NCI-H1417 (cell line): Measurements from ENCODE around the gene DSCAML1.

Experiments used
- DNase-seq, 3 experiments: peaks; one replicate each; lab custom pipeline; 2025; lab: John Stamatoyannopoulos, UW

Gene DSCAML1

DNA sequence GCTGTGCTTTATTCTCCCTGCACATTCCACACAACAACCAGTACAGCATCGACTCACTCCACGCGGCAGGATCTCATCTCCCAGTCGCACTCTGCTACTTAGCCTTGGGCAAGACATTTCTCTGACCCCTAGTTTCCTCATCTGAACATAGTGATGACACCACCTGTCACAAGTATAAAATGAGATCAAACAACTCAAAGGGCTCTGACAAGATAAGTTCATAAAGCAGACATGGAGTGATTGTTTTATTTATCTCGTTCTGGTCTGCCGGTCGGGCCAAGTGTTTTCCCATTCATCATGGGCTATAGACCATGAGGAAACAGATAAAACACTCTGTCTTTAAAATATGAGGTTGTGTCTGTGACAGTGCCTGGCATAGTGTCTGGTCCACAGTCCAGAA, 35.0 kb downstream of the DSCAML1 start:
- peak in 1 of 3 experiments; percentile 68 for DNase-seq

DNA sequence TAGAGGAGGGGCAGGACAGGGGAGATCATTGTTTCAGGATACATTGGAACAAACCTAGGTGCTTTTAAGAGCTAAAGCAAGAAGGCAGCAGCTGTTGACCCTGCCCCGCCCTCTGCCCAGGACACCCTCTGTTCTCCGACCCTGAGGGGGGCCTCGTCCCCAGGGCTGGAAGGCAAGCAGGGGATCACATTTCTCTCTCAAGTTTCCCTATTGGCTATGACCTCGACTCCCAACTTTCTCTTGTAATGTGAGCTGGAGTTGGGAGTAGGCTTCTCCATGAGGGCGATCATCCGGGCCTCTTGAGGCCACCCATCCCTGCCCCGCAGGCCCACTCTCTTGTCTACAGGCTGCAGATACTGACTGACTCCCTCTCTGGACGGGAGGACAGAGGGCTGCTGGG, 37.7 kb downstream of the DSCAML1 start:
- DNase-seq = peak; percentile 8 to 85 (median 57)

DNA sequence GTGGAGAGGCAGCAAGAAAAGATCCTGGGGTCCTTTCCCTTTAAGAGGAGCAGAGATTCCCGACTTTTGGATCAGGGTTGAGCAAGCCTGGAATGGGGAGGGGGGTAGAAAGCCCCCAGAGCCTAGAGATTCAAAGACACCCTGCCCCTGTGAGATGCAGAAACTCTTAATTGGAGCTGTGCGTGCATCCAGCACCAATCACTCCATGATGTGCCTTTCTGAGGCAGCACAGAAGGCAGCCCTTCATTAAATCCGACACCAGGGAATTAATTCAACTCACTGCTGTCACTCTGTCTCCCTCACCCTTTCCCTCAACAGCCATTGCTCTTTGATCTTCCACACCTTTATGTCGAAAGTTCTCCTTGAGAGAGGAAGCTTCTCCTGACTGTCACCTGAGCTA, 43.0 kb downstream of the DSCAML1 start:
- no peak for DNase-seq

DNA sequence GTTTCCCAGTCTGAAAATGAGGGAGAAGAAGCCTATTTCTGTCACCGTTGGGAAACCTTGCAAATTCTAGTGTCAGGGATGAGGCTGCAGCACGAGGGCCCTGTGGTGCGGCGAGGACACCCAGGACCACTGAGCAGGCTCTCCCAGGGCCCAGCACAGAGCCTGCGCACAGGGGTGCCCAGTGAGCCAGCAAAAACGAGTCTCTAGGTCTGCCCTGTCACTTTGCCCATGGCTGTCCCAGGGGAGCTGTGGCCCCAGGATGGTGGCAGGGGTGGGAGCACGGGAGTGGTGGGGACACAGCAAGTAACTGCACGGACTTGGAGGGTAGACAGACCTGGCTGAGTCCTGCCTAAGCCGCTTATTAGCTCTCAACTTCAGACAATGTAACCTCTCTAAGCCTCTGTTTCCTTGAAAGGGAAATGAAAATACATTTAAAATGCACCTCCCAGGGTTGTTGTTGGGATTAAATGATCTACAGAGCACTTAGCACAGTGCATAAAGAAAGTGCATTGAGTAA, 44.2 kb downstream of the DSCAML1 start:
- no peak for DNase-seq

DNA sequence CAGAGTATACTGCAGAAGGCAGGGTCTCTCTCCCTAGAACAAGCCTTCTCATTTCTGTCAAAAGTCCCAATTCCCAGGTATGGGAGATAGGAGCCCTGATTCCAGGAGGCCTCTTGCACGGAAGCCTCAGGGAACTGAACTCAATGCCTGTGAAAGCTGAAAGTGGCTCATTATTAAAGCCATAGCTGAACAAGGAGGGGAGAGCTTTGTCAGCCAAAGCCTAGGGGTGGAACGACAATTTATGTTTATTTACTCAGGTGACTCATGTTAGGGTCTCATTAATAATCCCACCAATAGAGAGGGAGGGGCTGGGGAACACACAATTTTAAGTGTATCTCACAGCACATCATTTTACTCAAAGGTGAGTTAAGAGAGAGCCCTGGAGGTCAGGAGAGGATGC, 44.9 kb downstream of the DSCAML1 start:
- peak in 2 of 3 experiments; percentile 69 to 92 for DNase-seq

DNA sequence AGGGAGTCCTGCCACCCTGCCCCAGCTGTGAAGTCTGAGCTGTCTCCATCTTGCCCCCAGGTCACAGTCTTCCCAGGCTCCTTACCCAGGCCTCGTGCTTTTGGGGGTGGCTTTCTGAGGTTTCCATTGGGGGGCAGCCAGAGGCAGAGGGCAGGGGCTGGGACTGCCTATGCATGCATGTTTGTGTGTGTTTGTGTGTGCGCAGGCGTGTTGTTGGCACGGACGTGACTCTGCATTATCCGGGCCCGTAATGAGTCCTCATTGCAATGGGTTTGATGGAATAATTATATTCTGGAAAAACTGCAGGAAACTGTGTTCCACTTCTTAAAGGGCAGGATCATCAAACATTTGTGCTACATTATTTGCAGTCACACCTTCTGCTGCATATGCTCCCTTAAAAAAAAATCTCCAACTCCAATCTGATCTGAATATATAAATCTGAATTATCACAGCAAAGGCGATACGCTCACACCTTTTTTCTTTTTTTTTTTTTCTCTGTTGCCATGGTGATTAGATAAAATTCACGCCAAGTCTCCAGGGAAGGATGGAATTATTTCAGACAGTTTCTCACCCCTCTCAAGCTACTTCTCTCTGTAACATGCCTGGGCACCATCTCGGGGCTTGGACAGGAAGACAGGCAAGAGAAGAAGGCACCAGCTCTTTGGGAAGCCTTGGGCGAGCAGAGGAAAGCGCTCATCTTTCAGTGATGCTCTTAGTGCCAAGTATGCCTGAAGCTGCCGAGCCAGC, 45.9 kb downstream of the DSCAML1 start:
- peak in 1 of 3 experiments; percentile 45 for DNase-seq

DNA sequence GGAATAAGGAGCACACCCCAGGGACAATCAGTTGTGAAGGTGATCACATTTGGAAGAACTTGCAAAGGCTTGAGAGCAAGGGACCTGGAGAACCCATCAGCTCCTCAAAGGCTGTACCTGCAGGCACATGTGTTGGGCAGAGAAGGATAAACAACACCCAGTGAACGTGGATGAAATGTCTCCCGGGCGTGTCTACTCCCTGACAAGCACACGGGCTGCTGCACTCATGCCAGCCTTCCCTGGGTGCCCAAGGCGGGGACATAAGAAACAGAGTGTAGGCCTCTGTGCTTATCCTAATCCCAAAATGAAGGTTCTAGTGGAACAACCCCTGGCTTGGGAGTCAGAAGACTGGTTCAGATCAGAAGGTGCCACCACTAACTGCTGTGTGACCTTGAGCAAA, 46.7 kb downstream of the DSCAML1 start:
- no peak for DNase-seq

DNA sequence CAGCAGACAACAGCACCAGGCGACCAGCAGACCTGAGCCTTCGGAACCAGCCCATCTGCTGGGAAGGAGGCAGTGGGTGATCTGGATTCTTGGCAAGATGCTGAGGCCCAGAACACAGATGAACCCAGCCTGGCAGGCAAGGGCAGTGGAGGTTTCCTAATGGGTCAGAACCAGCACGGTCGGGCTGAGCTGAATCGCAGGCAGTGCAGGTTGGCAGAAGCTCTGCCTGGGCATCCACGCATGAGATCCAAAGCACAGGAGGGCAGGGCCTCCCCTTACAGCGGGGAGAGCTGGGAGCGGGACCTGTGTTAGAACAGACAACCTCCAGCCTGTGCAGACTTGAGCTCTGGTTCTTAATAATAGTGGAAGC, 47.5 kb downstream of the DSCAML1 start:
- DNase-seq = no peak

DNA sequence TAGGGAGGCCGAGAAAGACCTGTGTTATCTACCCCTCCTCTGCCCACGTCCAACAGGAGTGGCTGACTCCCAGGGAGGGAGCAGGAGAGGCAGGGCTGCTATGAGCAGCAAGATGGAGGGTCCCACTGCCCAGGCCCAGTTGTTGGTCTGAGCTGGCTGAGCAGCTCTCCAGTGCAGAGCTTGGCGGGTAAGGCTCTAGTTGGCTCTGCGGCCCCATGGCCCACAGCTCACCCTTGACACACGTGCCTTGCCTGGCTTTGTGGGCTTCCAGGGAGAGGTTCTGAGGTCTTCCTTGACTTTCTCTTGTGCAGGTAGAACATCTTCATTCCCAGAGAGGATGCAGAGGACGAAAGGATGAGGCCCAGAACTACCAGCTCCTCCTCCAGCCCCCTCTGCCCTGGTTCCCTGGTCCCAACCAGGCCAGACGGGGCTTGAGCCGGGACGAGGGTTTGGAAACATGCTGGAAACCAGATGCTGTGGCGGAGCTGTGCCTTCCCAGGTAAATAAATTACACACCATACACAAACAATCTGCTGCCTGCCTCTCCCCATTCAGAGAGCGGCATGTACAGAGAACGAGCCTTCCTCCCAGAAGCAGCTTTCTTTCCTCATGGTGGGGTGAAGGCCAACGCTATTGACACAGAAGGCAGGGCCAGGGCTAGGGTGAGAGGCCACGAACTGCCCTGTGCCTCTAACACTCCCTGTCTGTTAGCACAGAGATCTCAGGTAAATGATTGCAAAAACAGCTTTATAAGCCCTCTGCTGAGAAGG, 48.1 kb downstream of the DSCAML1 start:
- DNase-seq = no peak

DNA sequence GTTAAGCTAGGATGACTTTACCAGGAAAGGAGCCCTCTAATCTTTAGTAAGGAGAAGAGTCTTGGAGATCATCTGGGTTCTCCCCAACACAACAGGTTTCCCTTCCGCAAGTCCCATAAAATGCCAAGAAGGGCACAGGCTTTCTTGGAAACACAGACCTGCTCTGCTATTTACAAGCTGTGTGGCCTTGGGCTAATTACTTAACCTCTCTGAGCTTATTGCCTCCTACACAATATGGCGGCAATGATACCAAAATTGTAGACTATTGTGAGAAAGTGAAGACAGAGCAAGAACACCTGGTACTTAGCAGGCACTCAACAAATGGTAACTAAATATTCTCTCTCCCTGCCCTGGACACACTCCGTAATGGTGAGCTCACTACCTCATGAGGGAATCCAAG, 49.1 kb downstream of the DSCAML1 start:
- no peak for DNase-seq

DNA sequence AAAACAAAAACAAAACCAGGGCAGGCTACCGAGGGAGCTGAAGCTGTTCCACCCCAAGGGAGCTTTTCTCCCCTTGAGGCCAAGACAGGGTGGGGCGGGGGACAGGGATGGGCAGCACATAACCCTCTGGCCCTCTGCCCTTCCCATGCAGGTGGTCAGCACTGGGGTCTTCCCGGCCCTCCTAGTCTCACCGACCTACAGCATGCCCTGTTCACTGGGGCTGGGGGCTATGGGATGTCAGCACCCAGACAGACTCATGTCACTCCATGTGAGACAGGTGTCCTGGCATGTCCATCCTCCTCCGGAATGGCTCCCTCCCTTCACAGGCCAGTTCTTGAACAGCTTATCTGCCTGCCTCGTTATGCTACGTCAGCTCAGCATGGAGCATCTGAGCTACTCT, 51.7 kb downstream of the DSCAML1 start:
- DNase-seq = no peak

DNA sequence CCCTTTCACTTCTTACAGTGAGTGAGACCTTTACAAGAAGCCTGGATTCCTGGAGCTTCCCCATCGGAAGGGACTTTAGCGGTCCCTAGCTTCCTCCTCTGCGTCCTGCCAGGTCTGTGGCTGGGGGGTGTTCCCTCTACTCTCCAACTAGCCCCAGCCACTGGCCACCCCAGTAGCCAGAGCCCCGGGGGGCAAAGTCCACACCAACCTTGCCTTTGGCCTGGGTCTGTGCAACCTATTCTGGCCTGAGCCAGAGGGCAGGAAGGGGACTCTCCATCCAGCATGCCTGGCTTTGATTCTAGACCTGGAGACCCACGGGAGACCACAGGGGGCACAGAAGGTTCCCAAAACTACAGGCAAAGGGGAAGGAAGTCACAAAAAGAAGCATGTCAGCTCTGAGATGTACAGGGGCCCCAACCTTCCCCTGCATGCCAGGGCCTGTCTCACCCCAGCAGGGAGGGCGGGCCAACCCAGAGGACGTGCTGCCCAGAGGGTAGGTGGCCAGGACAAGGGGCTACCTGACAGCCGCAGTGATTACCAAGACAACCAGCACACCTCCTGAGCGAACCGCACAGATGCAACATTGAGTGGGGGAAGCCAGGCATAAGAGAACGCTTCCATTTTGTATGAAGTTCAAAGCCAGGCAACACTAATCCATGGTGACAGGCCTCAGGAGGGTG, 52.4 kb downstream of the DSCAML1 start:
- peak in 1 of 3 experiments; percentile 28 for DNase-seq

DNA sequence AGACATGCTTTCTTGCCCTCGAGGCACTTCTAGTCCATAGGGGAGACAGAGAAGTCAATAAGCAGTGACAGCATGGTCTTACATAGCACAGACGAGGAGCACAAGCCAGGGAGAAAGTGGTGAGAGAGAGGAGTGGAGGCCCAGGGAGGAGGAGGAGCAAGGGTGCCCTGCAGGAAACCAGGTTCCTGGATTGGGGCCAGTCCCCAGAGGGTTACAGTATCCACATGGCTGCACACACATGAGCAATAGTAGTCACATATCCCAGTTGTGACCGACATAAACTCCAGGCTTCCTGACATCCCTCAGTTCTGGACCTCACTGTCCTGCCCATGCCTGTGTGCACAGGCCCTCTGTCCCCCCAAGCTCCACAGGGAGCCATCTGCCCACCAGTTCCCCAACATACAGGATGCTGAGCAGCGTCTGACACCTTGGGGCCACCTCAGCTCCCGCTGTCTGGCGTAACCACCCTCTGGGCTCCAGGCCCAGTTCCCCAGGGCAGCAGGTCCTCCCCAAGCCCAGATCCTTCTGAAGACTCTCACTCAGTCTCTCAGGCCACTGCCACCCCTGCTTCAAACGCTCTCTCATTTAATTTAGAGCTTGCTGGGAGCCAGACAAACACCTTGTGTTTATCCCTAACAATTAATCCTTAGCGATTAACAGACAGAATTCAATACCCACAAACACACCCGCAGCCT, 53.7 kb downstream of the DSCAML1 start:
- DNase-seq = peak in 2 of 3 experiments; percentile 84 to 89

DNA sequence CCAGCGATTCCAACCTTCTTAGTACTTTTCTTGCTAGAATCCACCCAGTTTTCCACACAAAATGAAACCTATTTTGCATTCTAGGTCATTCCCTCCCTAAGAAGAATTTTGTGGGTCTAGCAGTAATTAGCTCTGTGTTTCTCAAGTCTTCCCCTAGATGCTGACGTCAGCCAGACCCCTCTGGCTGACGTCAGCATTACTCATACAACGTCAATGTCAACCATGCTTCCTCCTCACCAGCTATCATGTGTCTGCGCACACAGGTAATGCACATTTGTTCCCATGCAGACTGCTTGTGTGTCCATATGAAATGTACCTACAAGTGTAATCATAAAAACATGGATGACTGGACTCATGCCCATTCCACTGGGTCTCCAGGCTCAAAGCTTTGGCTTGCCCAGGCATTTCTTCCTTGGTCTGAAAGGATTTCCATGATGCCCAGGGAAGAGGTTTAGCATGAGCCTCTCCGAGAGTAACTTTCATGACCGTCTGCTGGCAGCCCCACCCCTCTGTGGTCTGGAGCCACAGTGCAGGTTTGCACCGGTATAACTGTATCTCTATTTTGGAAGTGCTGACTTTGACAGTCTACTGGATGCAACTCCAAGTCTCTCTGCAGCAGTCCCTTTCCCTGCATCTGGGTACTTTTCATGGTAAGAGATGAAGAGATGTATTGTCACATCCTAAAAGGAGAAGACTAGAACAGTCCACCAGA, 58.6 kb downstream of the DSCAML1 start:
- no peak for DNase-seq

DNA sequence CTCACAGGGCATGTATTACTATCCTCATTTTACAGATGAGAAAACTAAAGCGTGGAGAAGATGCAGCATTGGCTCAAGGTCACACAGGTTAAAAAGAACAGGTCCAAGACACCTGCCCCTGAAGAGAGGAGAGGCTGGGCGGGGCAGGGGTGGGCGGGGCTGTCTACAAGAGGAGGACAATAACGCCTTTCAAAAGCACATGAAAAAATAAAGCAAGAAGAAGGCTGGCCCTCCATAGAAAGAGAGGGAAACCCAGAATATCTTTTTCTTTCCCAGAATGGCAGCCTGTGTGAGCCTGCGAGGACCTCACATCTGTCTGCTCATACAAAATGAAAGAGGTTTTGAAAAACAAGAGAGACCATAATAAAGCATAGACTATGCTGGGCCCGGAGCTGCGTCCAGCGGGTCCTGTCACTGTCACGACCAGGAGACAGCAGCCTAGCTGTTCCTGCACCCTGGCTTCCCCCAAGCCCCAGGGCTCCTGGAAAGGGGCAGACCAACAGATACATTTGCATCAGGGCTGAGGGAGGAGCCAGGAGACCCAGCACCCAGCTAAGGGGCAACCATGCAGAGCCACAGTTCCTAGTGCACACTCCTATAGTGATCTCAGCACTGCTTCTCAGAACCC, 61.6 kb downstream of the DSCAML1 start:
- peak in 1 of 3 experiments; percentile 20 for DNase-seq

DNA sequence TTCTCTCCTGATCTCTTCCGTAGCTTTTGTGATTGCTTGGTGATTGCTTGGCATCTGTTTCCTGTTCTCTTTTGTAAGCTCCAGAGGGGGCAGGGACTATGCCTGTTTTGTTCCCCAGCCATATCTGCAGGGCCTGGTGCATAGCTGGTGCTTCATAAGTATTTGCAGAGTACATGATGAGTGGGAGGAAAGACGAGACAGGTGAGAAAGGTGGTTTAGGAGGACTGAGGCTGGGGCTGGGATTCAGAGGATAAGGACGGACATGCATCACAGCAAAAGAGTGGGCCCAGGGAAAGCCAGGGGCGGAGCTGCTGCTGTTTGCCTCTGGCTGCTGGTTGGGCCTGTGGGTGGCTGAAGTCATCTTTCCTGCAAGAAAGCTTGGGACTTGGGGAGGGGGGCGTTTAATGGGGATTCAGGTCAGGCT, 62.4 kb downstream of the DSCAML1 start:
- DNase-seq = peak; percentile 59 to 89 (median 75)

DNA sequence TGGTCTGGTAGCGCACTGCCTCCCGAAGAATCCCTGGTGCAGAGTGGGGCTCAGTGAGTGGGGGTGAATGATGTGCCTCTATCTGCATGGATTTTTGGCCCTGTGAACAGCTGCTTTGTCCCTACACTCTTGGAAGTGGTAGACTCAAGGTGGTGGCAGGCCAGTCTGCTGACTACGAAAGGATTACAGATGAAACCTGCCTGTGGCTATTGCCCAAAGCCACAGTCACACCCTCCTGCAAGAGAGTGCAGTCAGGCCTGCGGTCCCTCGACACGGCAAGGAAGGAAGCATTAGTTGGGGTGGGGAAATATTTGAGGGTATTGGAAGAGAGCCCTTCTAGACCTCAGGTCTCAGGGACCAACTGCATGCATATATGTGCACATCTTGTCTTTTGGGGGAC, 63.7 kb downstream of the DSCAML1 start:
- no peak for DNase-seq

DNA sequence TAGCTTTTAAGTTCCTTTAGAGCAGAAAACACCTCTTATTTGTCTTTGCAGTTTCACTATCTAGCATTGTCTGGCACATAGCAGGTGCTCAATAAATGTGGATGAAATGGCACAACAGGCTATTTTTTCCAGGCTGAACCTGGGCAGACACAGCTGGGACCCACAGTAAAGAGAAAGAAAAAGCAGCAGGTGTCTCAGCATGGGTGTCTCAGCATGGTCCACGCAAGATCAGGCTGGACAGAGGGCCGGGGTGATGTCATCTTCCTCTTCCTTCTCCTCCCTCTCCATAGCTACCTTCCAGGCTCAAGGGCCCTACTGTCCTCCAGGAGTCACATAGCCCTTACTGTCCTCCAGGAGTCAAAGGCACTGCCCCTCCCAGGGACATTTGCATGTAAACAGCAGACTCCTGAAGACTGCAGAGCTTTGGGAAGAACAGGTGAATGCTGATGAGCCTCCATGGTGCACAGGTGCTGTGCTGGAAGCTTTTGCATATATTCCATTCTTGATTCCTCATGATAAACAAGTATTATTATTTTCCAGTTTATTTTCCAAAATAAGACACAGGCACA, 65.2 kb downstream of the DSCAML1 start:
- DNase-seq = peak in 1 of 3 experiments; percentile 39

DNA sequence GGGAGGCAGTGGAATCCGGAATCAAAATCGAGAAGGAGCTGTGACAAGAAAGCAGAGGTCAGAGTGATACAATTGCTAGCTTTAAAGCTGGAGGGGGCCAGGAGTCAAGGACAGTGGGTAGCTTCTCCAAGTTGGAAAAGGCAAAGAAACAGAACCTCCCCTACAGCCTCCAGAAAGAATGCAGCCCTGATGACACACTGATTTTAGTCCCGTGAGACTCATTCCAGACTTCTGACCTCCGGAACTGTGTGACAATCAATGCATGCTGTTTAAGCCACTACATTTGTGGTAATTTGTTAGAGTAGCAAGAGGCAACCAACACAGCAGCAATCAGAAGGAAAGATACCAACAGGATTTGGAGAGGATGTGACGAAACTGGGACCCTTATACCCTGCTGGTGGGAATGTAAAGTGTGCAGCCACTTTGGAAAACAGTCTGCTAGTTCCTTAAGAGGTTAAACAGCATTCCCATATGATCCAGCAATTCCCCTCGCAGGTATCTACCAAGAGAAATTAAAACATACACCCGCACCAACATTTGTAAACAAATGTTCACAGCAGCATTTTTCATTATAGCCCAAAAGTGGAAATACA, 66.7 kb downstream of the DSCAML1 start:
- no peak for DNase-seq
